ENCODE measurements around the gene GPR17.

DNA sequence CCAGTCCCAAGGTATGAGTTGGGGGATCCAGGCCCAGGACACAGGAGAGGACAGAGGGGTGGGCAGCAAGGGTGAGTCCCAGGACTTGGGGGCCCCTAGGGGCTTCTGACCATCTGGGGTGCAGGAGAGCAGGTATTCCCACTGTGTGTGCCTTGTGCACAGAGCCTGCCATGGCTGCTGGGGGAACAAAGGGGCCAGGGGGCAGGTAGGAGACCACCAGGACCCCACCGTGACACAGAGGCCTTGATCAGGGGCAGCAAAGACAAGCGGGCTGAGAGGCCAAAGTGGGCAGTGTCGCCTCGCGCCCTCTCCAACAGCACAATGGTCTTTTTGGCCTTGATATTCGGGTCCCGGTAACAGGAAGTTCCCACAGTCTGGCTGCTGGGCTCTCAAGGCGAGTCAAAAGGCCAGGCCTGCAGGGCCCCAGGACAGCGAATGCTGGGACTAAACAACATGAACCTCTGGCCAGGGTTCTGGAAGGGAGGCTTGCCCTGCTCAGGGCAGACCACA is 12.3 kb upstream of the GPR17 start:
- no peak for TF ChIP-seq CTCF (IDR thresholded peaks at IDR 0.05; ENCODE audit: insufficient read depth, low read depth, low read length)
- no peak for TF ChIP-seq EZH2 (IDR thresholded peaks at IDR 0.05; ENCODE audit: insufficient read depth, low read length)

All from astrocyte (in vitro differentiated cells and primary cell).